HEK293 (cell line): ENCODE measurements around the gene HIPK4.

Experiments used
- KLF1 ChIP-seq: fragments of 450-650 bp; formaldehyde crosslinking; IDR thresholded peaks from 2 replicates; pipeline ENCODE4 v1.5.1; 2016; ENCODE audit warnings: missing biosample characterization, missing genetic modification characterization
- KLF10 ChIP-seq: fragments of 450-650 bp; IDR thresholded peaks from 2 replicates; pipeline ENCODE4 v1.5.1; 2018; ENCODE audit warnings: missing biosample characterization, mild to moderate bottlenecking, missing genetic modification characterization
- KLF9 ChIP-seq: fragments of 450-650 bp; formaldehyde crosslinking; IDR thresholded peaks from 2 replicates; pipeline ENCODE4 v1.5.1; 2016; ENCODE audit warnings: missing biosample characterization, missing genetic modification characterization, low read depth
- PATZ1 ChIP-seq: fragments of 450-650 bp; formaldehyde crosslinking; IDR thresholded peaks from 2 replicates; pipeline ENCODE4 v1.5.1; 2016; ENCODE audit warnings: missing biosample characterization, missing genetic modification characterization
- SETDB1 ChIP-seq: IDR thresholded peaks from one replicate; pipeline ENCODE4 v1.6.1; 2017; ENCODE audit warnings: mild to moderate bottlenecking, low read length, moderate library complexity, mixed read lengths; ENCODE audit not compliant: insufficient read length
- SP7 ChIP-seq: fragments of 450-650 bp; formaldehyde crosslinking; IDR thresholded peaks from 2 replicates; pipeline ENCODE4 v1.5.1; 2016; ENCODE audit warnings: missing biosample characterization, missing genetic modification characterization
- ZBTB11 ChIP-seq: fragments of 450-650 bp; formaldehyde crosslinking; conservative IDR thresholded peaks from 2 replicates; pipeline ENCODE4 v1.5.1; 2016; ENCODE audit warnings: low read depth, missing biosample characterization, missing genetic modification characterization
- ZBTB49 ChIP-seq: fragments of 450-650 bp; formaldehyde crosslinking; IDR thresholded peaks from 2 replicates; pipeline ENCODE4 v1.5.1; 2016; ENCODE audit warnings: missing biosample characterization, missing genetic modification characterization, low read depth
- ZEB2 ChIP-seq: fragments of 450-650 bp; formaldehyde crosslinking; IDR thresholded peaks from 2 replicates; pipeline ENCODE4 v1.5.1; 2016; ENCODE audit warnings: missing biosample characterization, missing genetic modification characterization
- ZFP3 ChIP-seq: fragments of 450-650 bp; formaldehyde crosslinking; IDR thresholded peaks from 2 replicates; pipeline ENCODE4 v1.5.1; 2016; ENCODE audit warnings: low read depth, missing biosample characterization, missing genetic modification characterization
- ZFP37 ChIP-seq: fragments of 450-650 bp; formaldehyde crosslinking; IDR thresholded peaks from 2 replicates; pipeline ENCODE4 v1.5.1; 2016; ENCODE audit warnings: missing biosample characterization, missing genetic modification characterization
- ZNF133 ChIP-seq: fragments of 450-650 bp; formaldehyde crosslinking; IDR thresholded peaks from 2 replicates; pipeline ENCODE4 v1.5.1; 2016; ENCODE audit warnings: missing biosample characterization, missing genetic modification characterization
- ZNF19 ChIP-seq: fragments of 450-650 bp; formaldehyde crosslinking; IDR thresholded peaks from 2 replicates; pipeline ENCODE4; 2016; ENCODE audit warnings: missing biosample characterization, missing genetic modification characterization, low read depth
- ZNF324 ChIP-seq: fragments of 450-650 bp; formaldehyde crosslinking; IDR thresholded peaks from 2 replicates; pipeline ENCODE4 v1.5.1; 2016; ENCODE audit warnings: missing biosample characterization, missing genetic modification characterization
- ZNF394 ChIP-seq: fragments of 450-650 bp; formaldehyde crosslinking; IDR thresholded peaks from 2 replicates; pipeline ENCODE4 v1.5.1; 2016; ENCODE audit warnings: missing biosample characterization, missing genetic modification characterization, mild to moderate bottlenecking, moderate library complexity, borderline replicate concordance
- ZNF473 ChIP-seq: fragments of 450-650 bp; formaldehyde crosslinking; IDR thresholded peaks from 2 replicates; pipeline ENCODE4 v1.5.1; 2017; ENCODE audit warnings: missing biosample characterization, missing genetic modification characterization
- ZNF521 ChIP-seq: fragments of 450-650 bp; formaldehyde crosslinking; IDR thresholded peaks from 2 replicates; pipeline ENCODE4 v1.5.1; 2017; ENCODE audit warnings: missing biosample characterization, mild to moderate bottlenecking, missing genetic modification characterization
- ZNF548 ChIP-seq: fragments of 450-650 bp; formaldehyde crosslinking; IDR thresholded peaks from 2 replicates; pipeline ENCODE4 v1.5.1; 2016; ENCODE audit warnings: missing biosample characterization, missing genetic modification characterization
- ZNF677 ChIP-seq: fragments of 450-650 bp; IDR thresholded peaks from 2 replicates; pipeline ENCODE4 v1.5.0; 2018; ENCODE audit warnings: missing biosample characterization, mild to moderate bottlenecking, missing genetic modification characterization, moderate library complexity
- ZXDB ChIP-seq: fragments of 450-650 bp; formaldehyde crosslinking; IDR thresholded peaks from 2 replicates; pipeline ENCODE4 v1.5.1; 2016; ENCODE audit warnings: missing biosample characterization, missing genetic modification characterization
- TF ChIP-seq, protein P1 (sequence below): fragments of 450-650 bp; formaldehyde crosslinking; IDR thresholded peaks from 2 replicates; pipeline ENCODE4 v1.5.1; 2016; ENCODE audit warnings: missing biosample characterization, missing genetic modification characterization, borderline replicate concordance
- TF ChIP-seq, protein P2 (sequence below): fragments of 450-650 bp; formaldehyde crosslinking; IDR thresholded peaks from 2 replicates; pipeline ENCODE4 v1.5.1; 2016; ENCODE audit warnings: missing biosample characterization, missing genetic modification characterization

The HIPK4 gene

GRCh38 chr19:40403262-40403984 lies 13.4 kb upstream of the HIPK4 start (continued):
- no peak for TF ChIP-seq SETDB1
- peak; percentile 49; the same call in 1 of the 2 replicates for TF ChIP-seq ZEB2 (tag by site-specific recombination)
- TF ChIP-seq ZNF521 (tag by site-specific recombination), result no peak
- TF ChIP-seq ZXDB, result peak; percentile 77
- 0 out of 2 replicates have a peak, but pooled peaks have one; percentile 17 for TF ChIP-seq ZFP3 (tag by site-specific recombination)
- no peak for TF ChIP-seq KLF10
- TF ChIP-seq, protein P1, sequence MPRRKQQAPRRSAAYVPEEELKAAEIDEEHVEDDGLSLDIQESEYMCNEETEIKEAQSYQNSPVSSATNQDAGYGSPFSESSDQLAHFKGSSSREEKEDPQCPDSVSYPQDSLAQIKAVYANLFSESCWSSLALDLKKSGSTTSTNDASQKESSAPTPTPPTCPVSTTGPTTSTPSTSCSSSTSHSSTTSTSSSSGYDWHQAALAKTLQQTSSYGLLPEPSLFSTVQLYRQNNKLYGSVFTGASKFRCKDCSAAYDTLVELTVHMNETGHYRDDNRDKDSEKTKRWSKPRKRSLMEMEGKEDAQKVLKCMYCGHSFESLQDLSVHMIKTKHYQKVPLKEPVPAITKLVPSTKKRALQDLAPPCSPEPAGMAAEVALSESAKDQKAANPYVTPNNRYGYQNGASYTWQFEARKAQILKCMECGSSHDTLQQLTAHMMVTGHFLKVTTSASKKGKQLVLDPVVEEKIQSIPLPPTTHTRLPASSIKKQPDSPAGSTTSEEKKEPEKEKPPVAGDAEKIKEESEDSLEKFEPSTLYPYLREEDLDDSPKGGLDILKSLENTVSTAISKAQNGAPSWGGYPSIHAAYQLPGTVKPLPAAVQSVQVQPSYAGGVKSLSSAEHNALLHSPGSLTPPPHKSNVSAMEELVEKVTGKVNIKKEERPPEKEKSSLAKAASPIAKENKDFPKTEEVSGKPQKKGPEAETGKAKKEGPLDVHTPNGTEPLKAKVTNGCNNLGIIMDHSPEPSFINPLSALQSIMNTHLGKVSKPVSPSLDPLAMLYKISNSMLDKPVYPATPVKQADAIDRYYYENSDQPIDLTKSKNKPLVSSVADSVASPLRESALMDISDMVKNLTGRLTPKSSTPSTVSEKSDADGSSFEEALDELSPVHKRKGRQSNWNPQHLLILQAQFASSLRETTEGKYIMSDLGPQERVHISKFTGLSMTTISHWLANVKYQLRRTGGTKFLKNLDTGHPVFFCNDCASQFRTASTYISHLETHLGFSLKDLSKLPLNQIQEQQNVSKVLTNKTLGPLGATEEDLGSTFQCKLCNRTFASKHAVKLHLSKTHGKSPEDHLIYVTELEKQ (tag by site-specific recombination), result no peak
- TF ChIP-seq ZNF133 (tag by site-specific recombination), result 0 out of 2 replicates have a peak, but pooled peaks have one; percentile 34
- TF ChIP-seq PATZ1 (tag by site-specific recombination), result peak; percentile 57
- TF ChIP-seq ZNF473 (tag by site-specific recombination), result no peak
- peak; percentile 95 for TF ChIP-seq KLF9 (tag by site-specific recombination)
- TF ChIP-seq ZNF394, result 0 out of 2 replicates have a peak, but pooled peaks have one; percentile 23
- TF ChIP-seq ZNF19, result no peak
- peak; percentile 33; the same call in 1 of the 2 replicates for TF ChIP-seq KLF1 (tag by site-specific recombination)
- TF ChIP-seq, protein P2, sequence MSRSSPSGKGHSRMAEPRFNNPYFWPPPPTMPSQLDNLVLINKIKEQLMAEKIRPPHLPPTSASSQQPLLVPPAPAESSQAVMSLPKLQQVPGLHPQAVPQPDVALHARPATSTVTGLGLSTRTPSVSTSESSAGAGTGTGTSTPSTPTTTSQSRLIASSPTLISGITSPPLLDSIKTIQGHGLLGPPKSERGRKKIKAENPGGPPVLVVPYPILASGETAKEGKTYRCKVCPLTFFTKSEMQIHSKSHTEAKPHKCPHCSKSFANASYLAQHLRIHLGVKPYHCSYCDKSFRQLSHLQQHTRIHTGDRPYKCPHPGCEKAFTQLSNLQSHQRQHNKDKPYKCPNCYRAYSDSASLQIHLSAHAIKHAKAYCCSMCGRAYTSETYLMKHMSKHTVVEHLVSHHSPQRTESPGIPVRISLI (tag by site-specific recombination), result no peak; the same call in 1 of the 2 replicates
- 0 out of 2 replicates have a peak, but pooled peaks have one; percentile 38 for TF ChIP-seq ZBTB49 (tag by site-specific recombination)
- peak; percentile 27; the same call in 1 of the 2 replicates for TF ChIP-seq ZFP37 (tag by site-specific recombination)
- no peak for TF ChIP-seq ZNF677 (tag by site-specific recombination)
- peak; percentile 83 for TF ChIP-seq SP7
- peak; percentile 66; the same call in 1 of the 2 replicates for TF ChIP-seq ZNF548 (tag by site-specific recombination)
- no peak for TF ChIP-seq ZBTB11 (tag by site-specific recombination)
- TF ChIP-seq ZNF324 (tag by site-specific recombination), result peak; percentile 91; the same call in 1 of the 2 replicates
